Activated gamma-delta T cell treated with Interleukin-2 at 50 U/mL for 16 hours (primary cell): ENCODE results near the gene CROCC.
"Not testable (repeated sequence)": the region's sequence is repeated elsewhere in the genome, so short reads cannot be mapped to it uniquely, and the experiment has no call there.

Experiments used
- DNase-seq: peaks from one replicate; pipeline ENCODE4 v3.0.0-alpha.2; 2020

Gene CROCC

GRCh38 chr1:16921391-16922185 lies at the start of gene CROCC:
Gene CROCC (plus strand): TSS chr1:16921931. CDS start chr1:16922019, 88 bp downstream.
- DNase-seq: peak; percentile 47

GRCh38 chr1:16872152-16873075 lies 49.3 kb upstream of the CROCC start:
- not testable (repeated sequence) for DNase-seq

- DNase-seq: peak; percentile 65
Measured at GRCh38 chr1:16873076-16873879, 48.5 kb upstream of the CROCC start.

GRCh38 chr1:16874968-16875765 lies 46.6 kb upstream of the CROCC start:
- not testable (repeated sequence) for DNase-seq

GRCh38 chr1:16881742-16882141 lies 40.0 kb upstream of the CROCC start:
- DNase-seq: not testable (repeated sequence)

GRCh38 chr1:16882986-16883385 lies 38.7 kb upstream of the CROCC start:
- no peak for DNase-seq

- not testable (repeated sequence) for DNase-seq
Measured at GRCh38 chr1:16884487-16884886, 37.2 kb upstream of the CROCC start.

GRCh38 chr1:16886860-16887605 lies 34.7 kb upstream of the CROCC start:
- no peak for DNase-seq

GRCh38 chr1:16888860-16889816 lies 32.6 kb upstream of the CROCC start:
- peak; percentile 51 for DNase-seq

- DNase-seq: not testable (repeated sequence)
Measured at GRCh38 chr1:16890539-16891021, 31.2 kb upstream of the CROCC start.

GRCh38 chr1:16891057-16891456 lies 30.7 kb upstream of the CROCC start:
- not testable (repeated sequence) for DNase-seq

- not testable (repeated sequence) for DNase-seq
Measured at GRCh38 chr1:16892978-16893525, 28.7 kb upstream of the CROCC start.

GRCh38 chr1:16893796-16894195 lies 27.9 kb upstream of the CROCC start:
- not testable (repeated sequence) for DNase-seq

GRCh38 chr1:16894338-16894737 lies 27.4 kb upstream of the CROCC start:
- not testable (repeated sequence) for DNase-seq

- not testable (repeated sequence) for DNase-seq
Measured at GRCh38 chr1:16895233-16895597, 26.5 kb upstream of the CROCC start.

- DNase-seq: peak; percentile 85
Measured at GRCh38 chr1:16895598-16896315, 26.0 kb upstream of the CROCC start, which contains the start of gene RNU1-2. Gene RNU1-2 (plus strand): TSS chr1:16895980.

- peak; percentile 57 for DNase-seq
Measured at GRCh38 chr1:16896316-16897055, 25.2 kb upstream of the CROCC start.

GRCh38 chr1:16897653-16898052 lies 24.1 kb upstream of the CROCC start:
- DNase-seq: not testable (repeated sequence)
